ACC112 (cell line): ENCODE results near the gene RAPSN.

Source experiments
- H2AFZ ChIP-seq: fragments of 200-600 bp; sonication (generic); one replicate; pipeline ENCODE4 v1.6.0; 2017; ENCODE audit warnings: antibody characterized with exemption, low read length; ENCODE audit not compliant: unreplicated experiment
- H3K27ac ChIP-seq: fragments of 200-600 bp; sonication (generic); 2 replicates; pipeline ENCODE4 v1.5.1; 2014; ENCODE audit warnings: low read depth, mild to moderate bottlenecking, antibody characterized with exemption, low read length, moderate library complexity
- H3K27me3 ChIP-seq: fragments of 200-600 bp; sonication (generic); 2 replicates; pipeline ENCODE4 v1.6.1; 2014; ENCODE audit warnings: mild to moderate bottlenecking, antibody characterized with exemption, low read length, moderate library complexity, mixed read lengths; ENCODE audit not compliant: insufficient read depth
- H3K36me3 ChIP-seq: fragments of 200-600 bp; sonication (generic); 2 replicates; pipeline ENCODE4 v1.6.1; 2016; ENCODE audit warnings: mild to moderate bottlenecking, antibody characterized with exemption, low read length, moderate library complexity, mixed read lengths; ENCODE audit not compliant: insufficient read depth
- H3K4me1 ChIP-seq: fragments of 200-600 bp; sonication (generic); one replicate; pipeline ENCODE4 v1.6.1; 2016; ENCODE audit warnings: low read length, mixed read lengths; ENCODE audit not compliant: insufficient read depth, unreplicated experiment, control insufficient read depth
- H3K4me3 ChIP-seq: fragments of 200-600 bp; sonication (generic); 2 replicates; pipeline ENCODE4 v1.5.1; 2014; ENCODE audit warnings: mild to moderate bottlenecking, low read depth, low read length
- H3K79me2 ChIP-seq: fragments of 200-600 bp; sonication (generic); one replicate; pipeline ENCODE4 v1.6.0; 2016; ENCODE audit warnings: low read length; ENCODE audit not compliant: control insufficient read depth, unreplicated experiment, insufficient read depth

Gene RAPSN

GRCh38 chr11:47407746-47408590, 41.0 kb downstream of the RAPSN start, which contains the start of gene SLC39A13:
Gene SLC39A13 (plus strand): TSS chr11:47408590. CDS start chr11:47410095, 1,505 bp downstream.
- peak within 1 kb of the TSS; percentile 86 for H3K27ac ChIP-seq
- H3K36me3 ChIP-seq = no peaks in the 10 kb centered on the region
- no peaks in the 10 kb centered on the region for H3K27me3 ChIP-seq
- H3K79me2 ChIP-seq = peaks cover 37% of the 10 kb centered on the region
- peak within 1 kb of the TSS; percentile 74 for H2AFZ ChIP-seq
- peaks cover 24% of the 10 kb centered on the region for H3K4me1 ChIP-seq
- H3K4me3 ChIP-seq = peak within 1 kb of the TSS; percentile 91

- Histone ChIP-seq H3K36me3 (no peaks in the 10 kb centered on the region), H3K4me3 (peak overlapping the region; percentile 77), H3K27ac (peak overlapping the region; percentile 86), H3K4me1 (peaks cover 24% of the 10 kb centered on the region), H2AFZ (peak overlapping the region; percentile 74), H3K79me2 (peaks cover 33% of the 10 kb centered on the region), H3K27me3 (no peaks in the 10 kb centered on the region)
These were observed 41.8 kb downstream of the RAPSN start for GRCh38 chr11:47406896-47407745.

DNA sequence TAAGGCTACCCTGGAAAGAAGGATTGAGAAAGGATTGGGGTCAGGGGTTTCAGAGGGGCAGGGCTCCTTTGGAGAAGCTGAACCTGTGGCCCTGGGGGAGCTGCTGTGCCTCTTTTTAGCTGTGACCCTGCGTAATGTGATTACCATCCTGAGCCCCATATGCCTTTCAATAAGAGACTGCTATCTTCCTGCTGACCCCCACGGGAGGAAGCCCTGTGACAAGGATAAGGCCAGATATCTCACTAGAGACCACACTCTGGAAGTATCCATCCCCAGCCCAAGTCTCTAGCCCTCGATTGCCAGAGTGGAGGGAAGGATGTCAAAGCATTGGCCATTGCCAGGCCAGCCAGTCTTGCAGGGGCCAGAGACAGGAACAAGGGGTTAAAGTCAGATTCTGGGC, 45.4 kb downstream of the RAPSN start:
- peaks cover under 1% of the 10 kb centered on the region for H3K79me2 ChIP-seq
- H3K27me3 ChIP-seq = no peaks in the 10 kb centered on the region
- no peak overlapping the region for H3K27ac ChIP-seq
- no peak overlapping the region for H3K4me3 ChIP-seq
- H2AFZ ChIP-seq = no peak overlapping the region
- H3K4me1 ChIP-seq = peaks cover 15% of the 10 kb centered on the region
- H3K36me3 ChIP-seq = no peaks in the 10 kb centered on the region

- H3K79me2 ChIP-seq = no peaks in the 10 kb centered on the region
- peaks cover 15% of the 10 kb centered on the region for H3K4me1 ChIP-seq
- no peaks in the 10 kb centered on the region for H3K36me3 ChIP-seq
- no peak overlapping the region for H3K27ac ChIP-seq
- H2AFZ ChIP-seq = no peak overlapping the region
- H3K4me3 ChIP-seq = no peak overlapping the region
- no peaks in the 10 kb centered on the region for H3K27me3 ChIP-seq
These were observed 45.8 kb downstream of the RAPSN start for GRCh38 chr11:47403135-47403534.

DNA sequence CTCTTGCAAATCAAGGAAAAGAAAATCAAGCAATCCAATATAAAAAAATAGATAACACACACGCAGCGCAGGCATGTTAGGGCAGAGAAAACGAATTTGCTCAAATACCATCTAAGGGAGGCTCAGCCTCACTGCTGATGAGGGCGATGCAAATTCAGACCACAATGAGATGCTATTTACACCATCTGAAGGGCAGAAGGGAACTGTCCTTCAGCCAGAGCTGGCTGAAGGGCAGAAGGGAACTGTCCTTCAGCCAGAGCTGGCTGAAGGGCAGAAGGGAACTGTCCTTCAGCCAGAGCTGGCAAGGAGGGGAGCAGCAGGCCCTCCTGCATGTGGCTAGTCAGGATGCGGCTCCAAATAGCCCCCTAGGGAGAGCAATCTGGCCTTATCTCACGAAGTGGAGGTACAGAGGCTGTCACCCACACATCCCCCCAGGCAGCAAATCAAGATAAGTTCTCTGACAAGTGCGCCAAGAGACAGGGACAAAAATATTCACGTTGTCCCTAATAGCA, 48.1 kb downstream of the RAPSN start:
- H3K27me3 ChIP-seq = no peaks in the 10 kb centered on the region
- no peaks in the 10 kb centered on the region for H3K79me2 ChIP-seq
- no peak overlapping the region for H3K27ac ChIP-seq
- peaks cover 3% of the 10 kb centered on the region for H3K4me1 ChIP-seq
- no peaks in the 10 kb centered on the region for H3K36me3 ChIP-seq
- no peak overlapping the region for H3K4me3 ChIP-seq
- no peak overlapping the region for H2AFZ ChIP-seq

- Histone ChIP-seq H2AFZ (peak overlapping the region; percentile 50), H3K4me1 (peaks cover 3% of the 10 kb centered on the region)
These were observed 48.8 kb downstream of the RAPSN start for GRCh38 chr11:47399860-47400767.

GRCh38 chr11:47398551-47398950, 50.4 kb downstream of the RAPSN start:
- Histone ChIP-seq H3K4me3 (no peak overlapping the region), H2AFZ (no peak overlapping the region), H3K79me2 (no peaks in the 10 kb centered on the region), H3K4me1 (peaks cover 14% of the 10 kb centered on the region), H3K36me3 (no peaks in the 10 kb centered on the region), H3K27ac (no peak overlapping the region), H3K27me3 (no peaks in the 10 kb centered on the region)

More at GRCh38 chr11:47399860-47400767, 48.8 kb downstream of the RAPSN start:
- H3K36me3 ChIP-seq = no peaks in the 10 kb centered on the region
- H3K4me3 ChIP-seq = peak overlapping the region; percentile 79
- H3K27me3 ChIP-seq = no peaks in the 10 kb centered on the region
- no peaks in the 10 kb centered on the region for H3K79me2 ChIP-seq
- H3K27ac ChIP-seq = no peak overlapping the region

DNA sequence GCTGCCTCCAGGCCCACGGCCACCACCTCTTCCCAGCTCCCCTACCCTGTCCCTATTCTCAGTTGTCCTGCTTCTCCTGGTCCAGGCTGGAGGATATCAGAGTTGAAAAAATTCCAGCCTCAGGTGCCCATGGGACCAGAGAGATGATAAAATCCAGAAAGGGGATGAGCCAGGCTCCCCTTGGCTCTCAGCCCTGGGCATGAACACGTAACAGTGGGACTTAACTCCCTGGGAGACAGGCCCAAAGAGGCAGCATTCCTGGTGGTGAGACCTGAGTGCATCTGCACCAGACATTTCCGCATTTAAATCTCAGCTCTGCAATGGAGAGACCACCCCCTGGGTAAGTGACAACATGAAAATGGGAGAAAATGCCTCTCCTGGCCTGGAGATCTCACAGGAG, 50.9 kb downstream of the RAPSN start:
- Histone ChIP-seq H3K36me3 (no peaks in the 10 kb centered on the region), H3K27ac (no peak overlapping the region), H3K4me3 (no peak overlapping the region), H3K27me3 (no peaks in the 10 kb centered on the region), H2AFZ (no peak overlapping the region), H3K4me1 (peaks cover 19% of the 10 kb centered on the region), H3K79me2 (no peaks in the 10 kb centered on the region)

DNA sequence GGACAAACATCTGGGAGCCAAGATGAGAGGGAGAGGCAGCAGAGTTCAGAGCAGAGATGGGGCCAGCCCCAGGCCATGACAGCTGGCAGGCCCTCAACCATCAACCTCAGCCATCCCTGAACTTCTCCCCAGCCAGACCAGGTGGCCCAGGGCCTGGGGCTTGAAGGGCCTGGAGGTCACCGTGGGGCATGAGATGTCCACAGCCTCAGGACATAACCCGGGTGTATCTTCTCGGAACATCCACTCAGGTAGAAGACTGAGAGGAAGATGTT, 53.0 kb downstream of the RAPSN start:
- peaks cover 19% of the 10 kb centered on the region for H3K4me1 ChIP-seq

More for the DNA sequence above, 53.0 kb downstream of the RAPSN start:
- no peaks in the 10 kb centered on the region for H3K79me2 ChIP-seq
- H2AFZ ChIP-seq = no peak overlapping the region
- H3K36me3 ChIP-seq = no peaks in the 10 kb centered on the region
- no peaks in the 10 kb centered on the region for H3K27me3 ChIP-seq
- no peak overlapping the region for H3K4me3 ChIP-seq
- H3K27ac ChIP-seq = no peak overlapping the region
